ENCODE results near the gene PROM1.

The PROM1 gene

DNA sequence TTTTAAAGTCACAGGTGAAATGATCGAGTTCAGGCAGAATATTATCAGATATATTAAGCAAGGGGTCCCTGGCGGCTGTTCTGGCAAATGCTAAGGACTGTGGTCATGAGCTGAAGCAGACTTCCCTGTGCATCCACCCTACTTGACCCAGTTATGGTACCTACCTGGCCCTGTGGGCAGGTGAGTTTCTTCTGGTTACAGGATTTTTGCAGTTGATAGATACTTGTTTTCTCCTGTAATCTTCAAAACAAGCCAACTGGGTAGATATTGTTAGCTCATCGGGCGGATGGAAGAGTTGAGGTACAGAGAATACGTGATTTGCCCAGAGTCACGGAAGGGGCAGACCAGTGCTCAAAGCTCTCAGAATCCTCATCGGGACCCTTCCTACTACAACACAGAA is 18.5 kb upstream of the PROM1 start:
- POLR2A ChIA-PET: no interaction called here
- Histone ChIP-seq H3K27ac (ENCODE audit: extremely low read depth, low read depth, low read length) (no peak overlapping the region), H3K36me3 (ENCODE audit: control insufficient read depth in 2 of 2, insufficient read depth in 1 of 2, low read length in 2 of 2) (no peaks in the 10 kb centered on the region), H3K4me1 (ENCODE audit: control insufficient read depth, insufficient read depth, low read length) (no peaks in the 10 kb centered on the region), H3K9me3 (ENCODE audit: control insufficient read depth, insufficient read depth, low read depth, low read length) (no peaks in the 10 kb centered on the region), H3K4me3 (ENCODE audit: low read depth, low read length) (no peak overlapping the region)
- TF ChIP-seq ZBTB8A (tag by site-specific recombination; IDR thresholded peaks at IDR 0.05) (no peak), TCF7L2 (IDR thresholded peaks at IDR 0.05; ENCODE audit: borderline replicate concordance, low read depth, low read length) (no peak), HOXA7 (CRISPR knock-in tag; IDR thresholded peaks at IDR 0.05; ENCODE audit: borderline replicate concordance) (no peak), ZNF707 (tag by site-specific recombination; IDR thresholded peaks at IDR 0.05) (no peak), ZBTB48 (tag by site-specific recombination; IDR thresholded peaks at IDR 0.05) (no peak), YY2 (tag by site-specific recombination; IDR thresholded peaks at IDR 0.05) (no peak), ZFP37 (tag by site-specific recombination; IDR thresholded peaks at IDR 0.05) (no peak), ZNF214 (tag by site-specific recombination; IDR thresholded peaks at IDR 0.05; ENCODE audit: borderline replicate concordance) (no peak), ZNF175 (tag by site-specific recombination; IDR thresholded peaks at IDR 0.05) (no peak), ZEB2 (tag by site-specific recombination; IDR thresholded peaks at IDR 0.05) (no peak), SETDB1 (IDR thresholded peaks at IDR 0.05; ENCODE audit: insufficient read length, low read length) (no peak), KLF10 (tag by site-specific recombination; IDR thresholded peaks at IDR 0.05) (no peak), ZNF585B (tag by site-specific recombination; IDR thresholded peaks at IDR 0.05) (no peak), SP3 (tag by site-specific recombination; IDR thresholded peaks at IDR 0.05) (no peak), ZNF248 (tag by site-specific recombination; IDR thresholded peaks at IDR 0.05) (no peak)
- CTCF ChIA-PET: no interaction called here

- Histone ChIP-seq H3K4me1 (ENCODE audit: control insufficient read depth, insufficient read depth, low read length) (no peaks in the 10 kb centered on the region), H3K9me3 (ENCODE audit: control insufficient read depth, insufficient read depth, low read depth, low read length) (no peaks in the 10 kb centered on the region), H3K27ac (ENCODE audit: extremely low read depth, low read depth, low read length) (no peak overlapping the region), H3K36me3 (ENCODE audit: control insufficient read depth in 2 of 2, insufficient read depth in 1 of 2, low read length in 2 of 2) (no peaks in the 10 kb centered on the region), H3K4me3 (ENCODE audit: low read depth, low read length) (no peak overlapping the region)
- CTCF ChIA-PET: interaction anchor here (0.8 kb wide), 1 partner anchor 78 kb away, joined by 4 read pairs; no protein-coding TSS in a partner anchor
- TF ChIP-seq ZNF549 (tag by site-specific recombination; IDR thresholded peaks at IDR 0.05) (no peak), ZNF623 (tag by site-specific recombination; IDR thresholded peaks at IDR 0.05) (no peak), ZNF223 (tag by site-specific recombination; IDR thresholded peaks at IDR 0.05) (no peak), ZXDB (tag by site-specific recombination; IDR thresholded peaks at IDR 0.05) (no peak), GLIS2 (tag by site-specific recombination; IDR thresholded peaks at IDR 0.05) (no peak), MEIS1 (CRISPR knock-in tag; IDR thresholded peaks at IDR 0.05; ENCODE audit: borderline replicate concordance) (no peak), ZBTB48 (tag by site-specific recombination; IDR thresholded peaks at IDR 0.05) (no peak), ZNF132 (tag by site-specific recombination; IDR thresholded peaks at IDR 0.05; ENCODE audit: borderline replicate concordance) (no peak), ZNF157 (tag by site-specific recombination; IDR thresholded peaks at IDR 0.05) (no peak), ZNF600 (tag by site-specific recombination; IDR thresholded peaks at IDR 0.05) (no peak), ZNF610 (tag by site-specific recombination; IDR thresholded peaks at IDR 0.05; ENCODE audit: borderline replicate concordance) (no peak), ZNF48 (tag by site-specific recombination; IDR thresholded peaks at IDR 0.05) (no peak), ZFHX2 (tag by site-specific recombination; conservative IDR thresholded peaks at IDR 0.05) (no peak), ZNF404 (tag by site-specific recombination; IDR thresholded peaks at IDR 0.05) (no peak), PRDM6 (tag by site-specific recombination; IDR thresholded peaks at IDR 0.05) (no peak), ZNF114 (tag by site-specific recombination; IDR thresholded peaks at IDR 0.05) (no peak)
- TF ChIP-seq, protein P1, sequence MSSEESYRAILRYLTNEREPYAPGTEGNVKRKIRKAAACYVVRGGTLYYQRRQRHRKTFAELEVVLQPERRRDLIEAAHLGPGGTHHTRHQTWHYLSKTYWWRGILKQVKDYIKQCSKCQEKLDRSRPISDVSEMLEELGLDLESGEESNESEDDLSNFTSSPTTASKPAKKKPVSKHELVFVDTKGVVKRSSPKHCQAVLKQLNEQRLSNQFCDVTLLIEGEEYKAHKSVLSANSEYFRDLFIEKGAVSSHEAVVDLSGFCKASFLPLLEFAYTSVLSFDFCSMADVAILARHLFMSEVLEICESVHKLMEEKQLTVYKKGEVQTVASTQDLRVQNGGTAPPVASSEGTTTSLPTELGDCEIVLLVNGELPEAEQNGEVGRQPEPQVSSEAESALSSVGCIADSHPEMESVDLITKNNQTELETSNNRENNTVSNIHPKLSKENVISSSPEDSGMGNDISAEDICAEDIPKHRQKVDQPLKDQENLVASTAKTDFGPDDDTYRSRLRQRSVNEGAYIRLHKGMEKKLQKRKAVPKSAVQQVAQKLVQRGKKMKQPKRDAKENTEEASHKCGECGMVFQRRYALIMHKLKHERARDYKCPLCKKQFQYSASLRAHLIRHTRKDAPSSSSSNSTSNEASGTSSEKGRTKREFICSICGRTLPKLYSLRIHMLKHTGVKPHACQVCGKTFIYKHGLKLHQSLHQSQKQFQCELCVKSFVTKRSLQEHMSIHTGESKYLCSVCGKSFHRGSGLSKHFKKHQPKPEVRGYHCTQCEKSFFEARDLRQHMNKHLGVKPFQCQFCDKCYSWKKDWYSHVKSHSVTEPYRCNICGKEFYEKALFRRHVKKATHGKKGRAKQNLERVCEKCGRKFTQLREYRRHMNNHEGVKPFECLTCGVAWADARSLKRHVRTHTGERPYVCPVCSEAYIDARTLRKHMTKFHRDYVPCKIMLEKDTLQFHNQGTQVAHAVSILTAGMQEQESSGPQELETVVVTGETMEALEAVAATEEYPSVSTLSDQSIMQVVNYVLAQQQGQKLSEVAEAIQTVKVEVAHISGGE (tag by site-specific recombination; conservative IDR thresholded peaks at IDR 0.05; ENCODE audit: low read depth): no peak
- POLR2A ChIA-PET: no interaction called here
These were observed 17.0 kb upstream of the PROM1 start for GRCh38 chr4:16100833-16101232.
